GM21360 (cell line): ENCODE measurements around the gene ZNF618.
A peak's percentile ranks its signal among the peaks of the same experiment; 100 is the strongest.

ENCODE experiments used
- ATAC-seq: cut with Tn5 transposase; IDR thresholded peaks from one replicate; pipeline ENCODE4 v1.9.1; 2021; ENCODE audit warnings: mild to moderate bottlenecking, moderate library complexity; ENCODE audit not compliant: unreplicated experiment

The ZNF618 gene

GRCh38 chr9:113953531-113953930, 77.4 kb downstream of the ZNF618 start:
- no peak for ATAC-seq

- no peak for ATAC-seq
These were observed 78.5 kb downstream of the ZNF618 start for GRCh38 chr9:113954591-113954990.

GRCh38 chr9:113955076-113955752, 79.1 kb downstream of the ZNF618 start:
- no peak for ATAC-seq

- no peak for ATAC-seq
These were observed 80.8 kb downstream of the ZNF618 start for GRCh38 chr9:113956901-113957300.

GRCh38 chr9:113957351-113957750, 81.2 kb downstream of the ZNF618 start:
- no peak for ATAC-seq

GRCh38 chr9:113957821-113958341, 81.8 kb downstream of the ZNF618 start:
- ATAC-seq = no peak

- no peak for ATAC-seq
These were observed 82.4 kb downstream of the ZNF618 start for GRCh38 chr9:113958556-113958955.

GRCh38 chr9:113960768-113961167, 84.7 kb downstream of the ZNF618 start:
- no peak for ATAC-seq

- ATAC-seq = no peak
These were observed 86.3 kb downstream of the ZNF618 start for GRCh38 chr9:113962396-113962795.

- peak; percentile 67 for ATAC-seq
These were observed 87.0 kb downstream of the ZNF618 start for GRCh38 chr9:113963017-113963620.

GRCh38 chr9:113963696-113964494, 87.8 kb downstream of the ZNF618 start:
- ATAC-seq = no peak

GRCh38 chr9:113964495-113965170, 88.5 kb downstream of the ZNF618 start:
- ATAC-seq = no peak

- ATAC-seq = no peak
These were observed 90.3 kb downstream of the ZNF618 start for GRCh38 chr9:113966394-113966793.

GRCh38 chr9:113967380-113967779, 91.3 kb downstream of the ZNF618 start:
- no peak for ATAC-seq

GRCh38 chr9:113969343-113969742, 93.2 kb downstream of the ZNF618 start:
- ATAC-seq = no peak

GRCh38 chr9:113973226-113973625, 97.1 kb downstream of the ZNF618 start:
- ATAC-seq = no peak

GRCh38 chr9:113973963-113974413, 97.9 kb downstream of the ZNF618 start:
- no peak for ATAC-seq

GRCh38 chr9:113976915-113977314, 100.8 kb downstream of the ZNF618 start:
- no peak for ATAC-seq

- ATAC-seq = no peak
These were observed 102.7 kb downstream of the ZNF618 start for GRCh38 chr9:113978725-113979342.

GRCh38 chr9:113979343-113980127, 103.4 kb downstream of the ZNF618 start:
- ATAC-seq = no peak
